GM23248 (cell line): ENCODE data around the gene GPSM1.

Source experiments
- EZH2 ChIP-seq: fragments of 200-600 bp; sonication (generic); IDR thresholded peaks from 2 replicates; pipeline ENCODE4 v1.6.1; 2018; ENCODE audit warnings: antibody characterized with exemption, mild to moderate bottlenecking; ENCODE audit not compliant: insufficient read depth, poor library complexity, severe bottlenecking
- EZH2phosphoT487 ChIP-seq: fragments of 200-600 bp; sonication (generic); IDR thresholded peaks from 2 replicates; pipeline ENCODE4 v1.6.1; 2018; ENCODE audit warnings: antibody characterized with exemption, moderate library complexity, mild to moderate bottlenecking, low read depth; ENCODE audit not compliant: insufficient read depth

- no peak for TF ChIP-seq EZH2phosphoT487
- TF ChIP-seq EZH2 = no peak
Measured at GRCh38 chr9:136286359-136286986, 40.9 kb upstream of the GPSM1 start.
